KMS-11 (cell line): ENCODE measurements around the gene DENND2D.

Experiments
- H2AFZ ChIP-seq: fragments of 200-600 bp; sonication (generic); 2 replicates; pipeline ENCODE4 v1.6.1; 2016; ENCODE audit warnings: antibody characterized with exemption, mixed run types, low read depth
- H3K27ac ChIP-seq: fragments of 200-600 bp; sonication (generic); 2 replicates; pipeline ENCODE4 v1.6.1; 2016; ENCODE audit warnings: mild to moderate bottlenecking, mixed run types
- H3K27me3 ChIP-seq: fragments of 200-600 bp; sonication (generic); 2 replicates; pipeline ENCODE4 v1.6.1; 2017; ENCODE audit warnings: mild to moderate bottlenecking, low read depth, mixed run types, moderate library complexity; ENCODE audit not compliant: insufficient read depth
- H3K36me3 ChIP-seq: fragments of 200-600 bp; sonication (generic); 2 replicates; pipeline ENCODE4 v1.6.1; 2017; ENCODE audit warnings: mild to moderate bottlenecking, mixed run types; ENCODE audit not compliant: insufficient read depth
- H3K4me1 ChIP-seq: fragments of 200-600 bp; sonication (generic); 2 replicates; pipeline ENCODE4 v1.6.1; 2016; ENCODE audit warnings: mild to moderate bottlenecking, low read depth, mixed run types; ENCODE audit not compliant: poor library complexity, severe bottlenecking
- H3K4me2 ChIP-seq: fragments of 200-600 bp; sonication (generic); 2 replicates; pipeline ENCODE4 v1.7.0; 2016; ENCODE audit warnings: mild to moderate bottlenecking, mixed run types
- H3K4me3 ChIP-seq: fragments of 200-600 bp; sonication (generic); IDR thresholded peaks from 2 replicates; pipeline ENCODE4 v1.6.1; 2017; ENCODE audit warnings: low read depth, low read length, mixed read lengths; ENCODE audit not compliant: insufficient read depth
- H3K79me2 ChIP-seq: fragments of 200-600 bp; sonication (generic); 2 replicates; pipeline ENCODE4 v1.6.1; 2016; ENCODE audit warnings: low read depth, mixed run types; ENCODE audit not compliant: insufficient read depth
- H3K9ac ChIP-seq: fragments of 200-600 bp; sonication (generic); 2 replicates; pipeline ENCODE4 v1.6.1; 2016; ENCODE audit warnings: mild to moderate bottlenecking, mixed run types
- H4K20me1 ChIP-seq: fragments of 200-600 bp; sonication (generic); 2 replicates; pipeline ENCODE4 v1.6.1; 2016; ENCODE audit warnings: mild to moderate bottlenecking, mixed run types; ENCODE audit not compliant: insufficient read depth
- CTCF ChIP-seq: fragments of 200-600 bp; sonication (generic); conservative IDR thresholded peaks from 2 replicates; pipeline ENCODE4 v1.6.1; 2017; ENCODE audit warnings: low read depth, mild to moderate bottlenecking, antibody characterized with exemption, low read length, moderate library complexity, mixed read lengths

The DENND2D gene

GRCh38 chr1:111234866-111235265 is 34.4 kb upstream of the DENND2D start:
- no peak overlapping the region for H2AFZ ChIP-seq
- no peaks in the 10 kb centered on the region for H3K27me3 ChIP-seq
- no peak overlapping the region for H3K27ac ChIP-seq
- no peak overlapping the region for H3K4me2 ChIP-seq
- no peak overlapping the region for H3K4me3 ChIP-seq
- no peaks in the 10 kb centered on the region for H3K4me1 ChIP-seq
- H3K9ac ChIP-seq = no peak overlapping the region
- no peaks in the 10 kb centered on the region for H4K20me1 ChIP-seq
- TF ChIP-seq CTCF = no peak
- H3K79me2 ChIP-seq = no peaks in the 10 kb centered on the region
- H3K36me3 ChIP-seq = no peaks in the 10 kb centered on the region

GRCh38 chr1:111234258-111234657 is 33.8 kb upstream of the DENND2D start:
- Histone ChIP-seq H4K20me1 (no peaks in the 10 kb centered on the region), H3K27ac (no peak overlapping the region), H3K4me3 (no peak overlapping the region), H2AFZ (no peak overlapping the region), H3K27me3 (no peaks in the 10 kb centered on the region), H3K4me1 (no peaks in the 10 kb centered on the region), H3K9ac (no peak overlapping the region), H3K79me2 (no peaks in the 10 kb centered on the region), H3K4me2 (no peak overlapping the region), H3K36me3 (no peaks in the 10 kb centered on the region)
- no peak for TF ChIP-seq CTCF

- Histone ChIP-seq H3K79me2 (no peaks in the 10 kb centered on the region), H4K20me1 (no peaks in the 10 kb centered on the region), H3K36me3 (no peaks in the 10 kb centered on the region), H3K4me1 (no peaks in the 10 kb centered on the region), H3K9ac (no peak overlapping the region), H2AFZ (no peak overlapping the region), H3K4me3 (no peak overlapping the region), H3K27ac (no peak overlapping the region), H3K4me2 (no peak overlapping the region), H3K27me3 (no peaks in the 10 kb centered on the region)
- TF ChIP-seq CTCF = no peak
Observed at GRCh38 chr1:111232134-111232533, 31.7 kb upstream of the DENND2D start.

GRCh38 chr1:111228748-111229126 is 28.3 kb upstream of the DENND2D start:
- H3K79me2 ChIP-seq = no peaks in the 10 kb centered on the region
- no peaks in the 10 kb centered on the region for H4K20me1 ChIP-seq
- no peak overlapping the region for H3K4me2 ChIP-seq
- H3K27me3 ChIP-seq = no peaks in the 10 kb centered on the region
- no peaks in the 10 kb centered on the region for H3K4me1 ChIP-seq
- H3K36me3 ChIP-seq = no peaks in the 10 kb centered on the region
- no peak overlapping the region for H2AFZ ChIP-seq
- no peak overlapping the region for H3K4me3 ChIP-seq
- TF ChIP-seq CTCF = no peak
- no peak overlapping the region for H3K9ac ChIP-seq
- H3K27ac ChIP-seq = no peak overlapping the region
